SU-DHL-6 (cell line): Measurements from ENCODE around the gene DNAH5.

ENCODE experiments used
- H2AFZ ChIP-seq: fragments of 200-600 bp; sonication (generic); 2 replicates; pipeline ENCODE4 v1.6.1; 2014; ENCODE audit warnings: low read depth, mild to moderate bottlenecking, moderate library complexity, mixed read lengths, antibody characterized with exemption, low read length; ENCODE audit not compliant: severe bottlenecking
- H3F3A ChIP-seq: fragments of 200-600 bp; shearing (Covaris generic); 2 replicates; pipeline ENCODE4 v1.6.0; 2016; ENCODE audit warnings: antibody characterized with exemption, mild to moderate bottlenecking; ENCODE audit not compliant: insufficient read depth
- H3K27ac ChIP-seq: fragments of 200-600 bp; sonication (generic); 2 replicates; pipeline ENCODE4 v1.5.1; 2016; ENCODE audit warnings: low read depth, mild to moderate bottlenecking, low read length, moderate library complexity, mixed read lengths
- H3K27me3 ChIP-seq: fragments of 200-600 bp; sonication (generic), shearing (Covaris generic); 2 replicates; pipeline ENCODE4 v1.6.0; 2014; ENCODE audit warnings: mild to moderate bottlenecking, low read length
- H3K36me3 ChIP-seq: fragments of 200-600 bp; sonication (generic); 2 replicates; pipeline ENCODE4 v1.6.1; 2014; ENCODE audit warnings: mild to moderate bottlenecking, low read length, mixed read lengths
- H3K4me2 ChIP-seq: fragments of 300-600, 200-600 bp; shearing (Covaris generic), sonication (generic); 2 replicates; pipeline ENCODE4 v1.6.0; 2014; ENCODE audit warnings: low read length, low read depth, mild to moderate bottlenecking; ENCODE audit not compliant: poor library complexity, severe bottlenecking
- H3K4me3 ChIP-seq: fragments of 200-600 bp; sonication (generic); 2 replicates; pipeline ENCODE4 v1.5.1; 2014; ENCODE audit warnings: antibody characterized with exemption, low read length, mild to moderate bottlenecking, mixed read lengths; ENCODE audit not compliant: insufficient read depth, poor library complexity, severe bottlenecking
- H3K79me2 ChIP-seq: fragments of 200-600 bp; sonication (generic); 2 replicates; pipeline ENCODE4 v1.6.1; 2014; ENCODE audit warnings: mild to moderate bottlenecking, low read length, moderate library complexity; ENCODE audit not compliant: insufficient read depth
- H3K9ac ChIP-seq: fragments of 200-600 bp; sonication (generic); 2 replicates; pipeline ENCODE4 v1.7.0; 2014; ENCODE audit warnings: mild to moderate bottlenecking, low read length
- H3K9me2 ChIP-seq: fragments of 200-600 bp; sonication (generic); replicated peaks from 2 replicates; pipeline ENCODE4 v1.6.1; 2014; ENCODE audit warnings: low read length; ENCODE audit not compliant: insufficient read depth
- H3K9me3 ChIP-seq: fragments of 200-600 bp; sonication (generic); 2 replicates; pipeline ENCODE4 v1.6.1; 2014; ENCODE audit warnings: low read length, mixed read lengths; ENCODE audit not compliant: insufficient read depth
- H4K20me1 ChIP-seq: fragments of 200-600 bp; sonication (generic); 2 replicates; pipeline ENCODE4 v1.6.1; 2014; ENCODE audit warnings: low read depth, mild to moderate bottlenecking, antibody characterized with exemption, low read length, moderate library complexity, mixed read lengths
- EZH2phosphoT487 ChIP-seq: fragments of 200-600 bp; sonication (generic), shearing (Covaris generic); conservative IDR thresholded peaks from 2 replicates; pipeline ENCODE4 v1.6.1; 2018; ENCODE audit warnings: mild to moderate bottlenecking, antibody characterized with exemption, low read length, moderate library complexity, mixed read lengths
- TF ChIP-seq, protein P1 (sequence below): fragments of 200-600 bp; sonication (generic); IDR thresholded peaks from one replicate; pipeline ENCODE4 v1.5.1; 2017; ENCODE audit warnings: antibody characterized with exemption, mild to moderate bottlenecking, low read length, moderate library complexity; ENCODE audit not compliant: insufficient read depth, poor library complexity, severe bottlenecking

The DNAH5 gene

DNA sequence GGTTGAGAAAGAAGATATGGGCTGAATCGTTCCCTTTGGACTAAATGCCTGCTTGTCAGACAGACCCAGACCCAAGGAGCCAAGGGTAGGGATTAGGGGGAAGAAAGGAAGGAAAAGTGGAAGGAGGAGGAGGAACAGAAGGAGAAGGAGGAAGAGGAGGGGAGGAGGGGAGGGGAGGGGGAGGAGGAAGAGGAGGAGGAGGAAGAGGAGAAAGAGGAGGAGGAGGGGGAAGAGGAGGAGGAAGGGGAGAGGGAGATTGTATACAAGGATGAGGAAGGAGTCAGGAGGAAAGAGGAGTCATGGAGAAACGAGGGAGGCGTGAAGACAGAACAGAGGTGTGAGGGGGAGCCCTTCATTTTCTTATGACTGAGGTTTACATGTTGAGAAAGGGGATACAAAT lies 46.9 kb upstream of the DNAH5 start:
- Histone ChIP-seq H3K9me3 (no peaks in the 10 kb centered on the region), H3K36me3 (no peaks in the 10 kb centered on the region), H3K9me2 (no peaks in the 10 kb centered on the region), H3K9ac (no peak overlapping the region), H3K79me2 (no peaks in the 10 kb centered on the region), H3K27me3 (no peaks in the 10 kb centered on the region), H3K4me3 (no peak overlapping the region), H4K20me1 (no peaks in the 10 kb centered on the region), H3K4me2 (no peak overlapping the region), H3F3A (no peaks in the 10 kb centered on the region), H2AFZ (no peak overlapping the region), H3K27ac (no peak overlapping the region)
- no peak for TF ChIP-seq EZH2phosphoT487
- TF ChIP-seq, protein P1, sequence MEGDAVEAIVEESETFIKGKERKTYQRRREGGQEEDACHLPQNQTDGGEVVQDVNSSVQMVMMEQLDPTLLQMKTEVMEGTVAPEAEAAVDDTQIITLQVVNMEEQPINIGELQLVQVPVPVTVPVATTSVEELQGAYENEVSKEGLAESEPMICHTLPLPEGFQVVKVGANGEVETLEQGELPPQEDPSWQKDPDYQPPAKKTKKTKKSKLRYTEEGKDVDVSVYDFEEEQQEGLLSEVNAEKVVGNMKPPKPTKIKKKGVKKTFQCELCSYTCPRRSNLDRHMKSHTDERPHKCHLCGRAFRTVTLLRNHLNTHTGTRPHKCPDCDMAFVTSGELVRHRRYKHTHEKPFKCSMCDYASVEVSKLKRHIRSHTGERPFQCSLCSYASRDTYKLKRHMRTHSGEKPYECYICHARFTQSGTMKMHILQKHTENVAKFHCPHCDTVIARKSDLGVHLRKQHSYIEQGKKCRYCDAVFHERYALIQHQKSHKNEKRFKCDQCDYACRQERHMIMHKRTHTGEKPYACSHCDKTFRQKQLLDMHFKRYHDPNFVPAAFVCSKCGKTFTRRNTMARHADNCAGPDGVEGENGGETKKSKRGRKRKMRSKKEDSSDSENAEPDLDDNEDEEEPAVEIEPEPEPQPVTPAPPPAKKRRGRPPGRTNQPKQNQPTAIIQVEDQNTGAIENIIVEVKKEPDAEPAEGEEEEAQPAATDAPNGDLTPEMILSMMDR, result no peak

DNA sequence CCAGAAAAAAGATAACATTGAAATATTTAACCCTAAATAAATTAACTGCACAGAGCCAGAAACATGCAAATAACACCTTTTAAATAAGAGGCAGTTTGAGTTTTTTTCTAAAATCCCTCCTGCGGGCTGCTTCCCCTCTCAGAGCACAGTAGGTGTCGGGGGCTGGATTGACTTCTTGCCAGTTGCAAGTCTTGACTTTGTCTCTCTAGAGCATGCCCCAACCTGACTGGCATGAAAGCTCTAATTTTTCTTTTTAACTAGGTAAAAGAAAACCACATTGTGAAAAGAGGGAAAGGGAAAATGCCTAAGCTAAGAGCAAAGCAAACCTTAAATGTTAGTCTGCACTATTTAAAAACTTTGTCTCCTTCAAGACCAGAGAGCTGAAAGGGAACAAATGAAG lies 46.4 kb upstream of the DNAH5 start:
- Histone ChIP-seq H3K27ac (no peak overlapping the region), H3K4me3 (no peak overlapping the region)

DNA sequence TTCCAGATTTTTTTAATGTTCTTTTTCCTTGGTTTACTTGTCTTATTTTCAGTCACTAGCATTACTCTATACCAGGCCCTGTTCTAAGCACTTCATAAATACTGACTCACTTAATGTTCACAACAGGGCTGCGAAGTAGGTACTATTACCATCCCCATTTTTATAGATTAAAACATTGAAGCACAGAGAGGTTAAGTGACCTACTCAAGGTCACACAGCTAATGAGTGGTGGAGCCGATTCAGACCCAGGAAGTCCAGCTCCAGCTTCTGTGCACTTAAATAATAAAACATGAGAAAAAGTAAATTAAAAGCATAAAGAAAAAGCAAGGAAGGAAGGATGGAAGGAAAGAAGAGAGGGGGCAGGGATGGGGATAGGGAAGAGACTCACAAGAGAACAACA lies 45.3 kb upstream of the DNAH5 start:
- Histone ChIP-seq H4K20me1 (no peaks in the 10 kb centered on the region), H3F3A (no peaks in the 10 kb centered on the region), H3K9me3 (no peaks in the 10 kb centered on the region), H3K36me3 (no peaks in the 10 kb centered on the region), H3K4me2 (no peak overlapping the region), H3K9me2 (no peaks in the 10 kb centered on the region), H3K27ac (no peak overlapping the region), H3K4me3 (no peak overlapping the region), H2AFZ (no peak overlapping the region), H3K9ac (no peak overlapping the region), H3K79me2 (no peaks in the 10 kb centered on the region), H3K27me3 (no peaks in the 10 kb centered on the region)
- TF ChIP-seq, protein P1, result no peak
- TF ChIP-seq EZH2phosphoT487, result no peak

More for the DNA sequence above, 46.4 kb upstream of the DNAH5 start:
- Histone ChIP-seq H3K79me2 (no peaks in the 10 kb centered on the region), H3K36me3 (no peaks in the 10 kb centered on the region), H3K9me2 (no peaks in the 10 kb centered on the region), H3K9ac (no peak overlapping the region), H3F3A (no peaks in the 10 kb centered on the region), H3K4me2 (no peak overlapping the region), H4K20me1 (no peaks in the 10 kb centered on the region), H3K9me3 (no peaks in the 10 kb centered on the region), H2AFZ (no peak overlapping the region), H3K27me3 (no peaks in the 10 kb centered on the region)
- TF ChIP-seq, protein P1, result no peak
- no peak for TF ChIP-seq EZH2phosphoT487
